AG09319 (cell line): ENCODE measurements around the gene HEBP2.

Source experiments
- DNase-seq: peaks from one replicate; pipeline ENCODE4 v3.0.0-alpha.2; 2010; ENCODE audit warnings: low read depth; ENCODE audit errors: extremely low read depth
- CTCF ChIP-seq: IDR thresholded peaks from 2 replicates; pipeline ENCODE4 v1.5.1; 2011; ENCODE audit warnings: low read depth, mild to moderate bottlenecking, inconsistent platforms, low read length, moderate library complexity

The HEBP2 gene

GRCh38 chr6:138434096-138434495, 30.1 kb downstream of the HEBP2 start:
- TF ChIP-seq CTCF = no peak
- DNase-seq = no peak

- no peak for DNase-seq
- no peak for TF ChIP-seq CTCF
These were observed 30.9 kb downstream of the HEBP2 start for GRCh38 chr6:138434925-138435324.

DNA sequence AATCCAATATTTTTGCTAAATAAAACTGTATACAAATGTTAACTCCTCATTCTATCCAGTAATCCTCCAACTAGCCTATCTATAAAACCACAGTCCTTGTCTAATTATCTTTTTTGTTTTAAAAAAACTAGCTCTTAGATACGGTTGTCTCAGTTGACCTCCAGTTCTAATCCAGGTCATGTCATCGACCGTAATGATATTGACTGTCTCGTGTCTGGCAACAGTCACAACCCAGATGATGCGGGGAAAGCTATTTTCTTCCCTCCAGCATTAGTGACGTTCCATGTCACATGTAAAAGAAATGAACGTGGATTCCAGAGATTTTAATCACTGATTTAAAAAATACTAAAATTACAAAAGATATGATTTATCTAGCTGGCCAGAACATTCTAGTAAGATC, 35.5 kb downstream of the HEBP2 start:
- DNase-seq = no peak
- no peak for TF ChIP-seq CTCF

- TF ChIP-seq CTCF = no peak
- no peak for DNase-seq
These were observed 36.3 kb downstream of the HEBP2 start for GRCh38 chr6:138440296-138440695.

DNA sequence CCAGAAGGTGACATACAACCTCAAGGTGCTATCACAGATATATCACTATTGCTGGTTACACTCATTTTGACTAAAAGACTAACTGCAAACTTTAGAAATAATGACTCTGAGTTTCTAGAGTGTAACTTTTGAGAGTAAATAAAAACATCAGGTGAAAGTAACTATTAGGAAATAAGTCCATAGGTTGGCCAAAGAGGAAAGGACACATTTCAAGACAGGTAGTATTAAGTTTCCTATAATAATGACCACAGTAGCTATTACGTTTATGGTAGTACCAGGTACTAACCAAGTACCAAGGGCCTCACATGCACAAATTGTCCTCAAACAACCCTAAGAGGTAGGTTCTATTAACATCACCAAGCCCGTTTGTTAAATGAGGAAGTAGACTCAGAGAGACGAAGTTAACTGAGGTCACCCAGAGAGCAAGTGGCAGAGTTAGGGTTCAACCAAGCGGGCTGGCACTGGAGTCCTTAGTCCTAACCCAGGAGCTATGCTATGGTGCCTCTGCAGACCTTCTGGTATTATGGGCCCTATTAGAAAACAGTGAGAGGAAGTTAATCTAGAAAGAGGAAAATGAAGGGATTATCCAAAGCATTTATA, 36.8 kb downstream of the HEBP2 start:
- no peak for TF ChIP-seq CTCF
- no peak for DNase-seq

- TF ChIP-seq CTCF = no peak
These were observed 37.9 kb downstream of the HEBP2 start for GRCh38 chr6:138441965-138442364.

DNA sequence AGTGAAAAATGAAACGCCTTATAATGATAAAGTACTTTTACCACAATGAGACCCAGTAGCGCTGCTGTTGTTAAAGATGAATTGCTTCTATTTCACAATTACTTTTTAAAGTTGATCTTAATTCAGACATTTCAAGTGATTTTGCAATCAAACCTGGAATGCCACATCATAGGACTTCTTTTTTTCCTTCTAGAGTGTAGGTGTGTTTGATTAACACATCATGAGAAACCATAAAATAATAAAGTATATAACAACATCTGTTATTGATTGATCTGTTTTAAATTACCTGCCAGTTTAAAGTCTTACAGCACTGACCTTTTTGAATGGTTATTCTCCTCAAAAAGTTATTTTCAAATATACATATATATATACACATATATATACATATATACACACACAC, 38.6 kb downstream of the HEBP2 start:
- DNase-seq = no peak
- no peak for TF ChIP-seq CTCF

More at GRCh38 chr6:138441965-138442364, 37.9 kb downstream of the HEBP2 start:
- no peak for DNase-seq
